ENCODE data around the gene TGIF2. TPM values are rescaled to one million over a fixed set of nuclear protein-coding genes. Genes with fewer than 3 reads are reported as not detected.
A peak's percentile ranks its signal among the peaks of the same experiment; 100 is the strongest.

The TGIF2 gene
- total and polyA plus RNA-seq, 2 of the 8 experiments (the other 6 are each of a cell fraction or from before 2014, with no cell fraction given) = 49.7 to 76.7 TPM

DNA sequence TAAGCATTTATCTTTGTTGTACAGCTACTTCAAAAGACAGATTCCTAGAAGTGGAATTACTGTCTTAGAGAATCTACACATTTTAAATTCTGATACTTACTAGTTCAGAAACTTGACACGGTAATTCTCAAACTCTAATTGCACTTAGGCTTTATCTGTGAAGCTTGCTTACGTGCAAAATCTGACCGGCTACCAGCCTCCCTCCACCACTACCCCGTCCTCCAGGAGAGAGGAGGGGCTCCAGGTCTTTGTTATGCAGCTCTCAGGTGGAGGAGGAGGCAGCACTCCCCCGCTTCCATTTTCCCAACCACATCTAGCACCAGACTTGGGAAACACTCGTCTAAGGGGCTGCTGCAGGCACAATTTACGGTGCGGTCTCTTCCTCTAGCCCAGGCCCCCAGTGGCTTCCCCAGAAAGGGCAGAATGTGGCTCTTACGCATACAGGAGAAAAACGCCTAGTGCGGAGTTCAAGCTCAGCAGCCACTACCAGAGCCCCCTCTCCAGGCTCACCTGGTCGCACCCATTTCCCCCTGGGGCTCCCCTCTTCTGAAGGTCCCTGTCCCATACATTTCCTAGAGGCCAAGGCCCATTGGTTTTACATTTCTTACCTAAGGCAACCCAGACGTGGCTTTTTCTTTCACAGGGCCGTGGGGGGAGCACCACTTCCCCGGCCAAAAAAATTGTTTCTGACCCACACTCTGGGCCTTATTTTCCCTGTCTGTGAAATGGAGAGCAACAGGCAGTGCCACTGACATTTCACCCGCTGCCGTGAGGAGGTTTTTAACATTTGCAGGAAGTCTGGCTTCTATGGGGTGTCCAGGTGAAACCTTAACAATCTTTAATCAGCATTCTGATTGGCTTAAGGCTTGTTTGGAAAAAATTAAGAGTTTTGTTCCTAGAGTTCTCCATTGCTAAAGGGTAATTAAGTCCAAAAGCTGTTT is 1.6 kb upstream of the TGIF2 start (continued):
- TF ChIP-seq TAF1 (IDR thresholded peaks at IDR 0.05; ENCODE audit: low read depth, low read length) = peak; percentile 76
- TF ChIP-seq POLR2A (IDR thresholded peaks at IDR 0.05; ENCODE audit: control extremely low read depth in 1 of 2, low read depth in 2 of 2, low read length in 2 of 2) = peak; percentile 53 to 85
- TF ChIP-seq POU5F1 (IDR thresholded peaks at IDR 0.05; ENCODE audit: low read depth, low read length) = peak; percentile 92
- TF ChIP-seq RFX5 (IDR thresholded peaks at IDR 0.05; ENCODE audit: borderline replicate concordance, low read depth, low read length) = 0 out of 2 replicates have a peak, but pooled peaks have one; percentile 4
- peak; percentile 24; the same call in 1 of the 2 replicates for TF ChIP-seq YY1 (IDR thresholded peaks at IDR 0.05; ENCODE audit: low read depth, low read length)
- peak; percentile 64; the same call in 1 of the 2 replicates for TF ChIP-seq SP1 (IDR thresholded peaks at IDR 0.05; ENCODE audit: low read depth, low read length)
- TF ChIP-seq PHF8 (conservative IDR thresholded peaks at IDR 0.05; ENCODE audit: low read depth, low read length) = 0 out of 2 replicates have a peak, but pooled peaks have one; percentile 30
- TF ChIP-seq, protein P1, sequence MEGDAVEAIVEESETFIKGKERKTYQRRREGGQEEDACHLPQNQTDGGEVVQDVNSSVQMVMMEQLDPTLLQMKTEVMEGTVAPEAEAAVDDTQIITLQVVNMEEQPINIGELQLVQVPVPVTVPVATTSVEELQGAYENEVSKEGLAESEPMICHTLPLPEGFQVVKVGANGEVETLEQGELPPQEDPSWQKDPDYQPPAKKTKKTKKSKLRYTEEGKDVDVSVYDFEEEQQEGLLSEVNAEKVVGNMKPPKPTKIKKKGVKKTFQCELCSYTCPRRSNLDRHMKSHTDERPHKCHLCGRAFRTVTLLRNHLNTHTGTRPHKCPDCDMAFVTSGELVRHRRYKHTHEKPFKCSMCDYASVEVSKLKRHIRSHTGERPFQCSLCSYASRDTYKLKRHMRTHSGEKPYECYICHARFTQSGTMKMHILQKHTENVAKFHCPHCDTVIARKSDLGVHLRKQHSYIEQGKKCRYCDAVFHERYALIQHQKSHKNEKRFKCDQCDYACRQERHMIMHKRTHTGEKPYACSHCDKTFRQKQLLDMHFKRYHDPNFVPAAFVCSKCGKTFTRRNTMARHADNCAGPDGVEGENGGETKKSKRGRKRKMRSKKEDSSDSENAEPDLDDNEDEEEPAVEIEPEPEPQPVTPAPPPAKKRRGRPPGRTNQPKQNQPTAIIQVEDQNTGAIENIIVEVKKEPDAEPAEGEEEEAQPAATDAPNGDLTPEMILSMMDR (IDR thresholded peaks at IDR 0.05; ENCODE audit: control extremely low read depth in 1 of 3, insufficient read depth in 1 of 3, low read depth in 1 of 3, low read length in 3 of 3) = peak in 1 of 3 experiments; percentile 10; a peak in 1 of 4 replicates
- TF ChIP-seq RBBP5 (IDR thresholded peaks at IDR 0.05; ENCODE audit: borderline replicate concordance, low read depth, low read length) = peak; percentile 69; the same call in 1 of the 2 replicates
